Hair follicular keratinocyte (primary cell): ENCODE data around the gene ARHGAP44. TPM values are rescaled to one million over a fixed set of nuclear protein-coding genes. Genes with fewer than 3 reads are reported as not detected.

Experiments used
- total RNA-seq: library from RNA; depleted of rRNA; stranded (reverse); fragments of >200 nt; gene quantifications from 2 replicates; pipeline ENCODE4 v1.2.3, GENCODE V29; 2015

The ARHGAP44 gene, protein sequence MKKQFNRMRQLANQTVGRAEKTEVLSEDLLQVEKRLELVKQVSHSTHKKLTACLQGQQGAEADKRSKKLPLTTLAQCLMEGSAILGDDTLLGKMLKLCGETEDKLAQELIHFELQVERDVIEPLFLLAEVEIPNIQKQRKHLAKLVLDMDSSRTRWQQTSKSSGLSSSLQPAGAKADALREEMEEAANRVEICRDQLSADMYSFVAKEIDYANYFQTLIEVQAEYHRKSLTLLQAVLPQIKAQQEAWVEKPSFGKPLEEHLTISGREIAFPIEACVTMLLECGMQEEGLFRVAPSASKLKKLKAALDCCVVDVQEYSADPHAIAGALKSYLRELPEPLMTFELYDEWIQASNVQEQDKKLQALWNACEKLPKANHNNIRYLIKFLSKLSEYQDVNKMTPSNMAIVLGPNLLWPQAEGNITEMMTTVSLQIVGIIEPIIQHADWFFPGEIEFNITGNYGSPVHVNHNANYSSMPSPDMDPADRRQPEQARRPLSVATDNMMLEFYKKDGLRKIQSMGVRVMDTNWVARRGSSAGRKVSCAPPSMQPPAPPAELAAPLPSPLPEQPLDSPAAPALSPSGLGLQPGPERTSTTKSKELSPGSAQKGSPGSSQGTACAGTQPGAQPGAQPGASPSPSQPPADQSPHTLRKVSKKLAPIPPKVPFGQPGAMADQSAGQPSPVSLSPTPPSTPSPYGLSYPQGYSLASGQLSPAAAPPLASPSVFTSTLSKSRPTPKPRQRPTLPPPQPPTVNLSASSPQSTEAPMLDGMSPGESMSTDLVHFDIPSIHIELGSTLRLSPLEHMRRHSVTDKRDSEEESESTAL
- total RNA-seq, result under 0.01 and 0.34 TPM in 2 replicates

GRCh38 chr17:12789481-12790248 lies at the start of gene ARHGAP44:
TSS of gene ARHGAP44 (plus strand) at chr17:12789498. CDS start at chr17:12789839, 341 bp downstream.

DNA sequence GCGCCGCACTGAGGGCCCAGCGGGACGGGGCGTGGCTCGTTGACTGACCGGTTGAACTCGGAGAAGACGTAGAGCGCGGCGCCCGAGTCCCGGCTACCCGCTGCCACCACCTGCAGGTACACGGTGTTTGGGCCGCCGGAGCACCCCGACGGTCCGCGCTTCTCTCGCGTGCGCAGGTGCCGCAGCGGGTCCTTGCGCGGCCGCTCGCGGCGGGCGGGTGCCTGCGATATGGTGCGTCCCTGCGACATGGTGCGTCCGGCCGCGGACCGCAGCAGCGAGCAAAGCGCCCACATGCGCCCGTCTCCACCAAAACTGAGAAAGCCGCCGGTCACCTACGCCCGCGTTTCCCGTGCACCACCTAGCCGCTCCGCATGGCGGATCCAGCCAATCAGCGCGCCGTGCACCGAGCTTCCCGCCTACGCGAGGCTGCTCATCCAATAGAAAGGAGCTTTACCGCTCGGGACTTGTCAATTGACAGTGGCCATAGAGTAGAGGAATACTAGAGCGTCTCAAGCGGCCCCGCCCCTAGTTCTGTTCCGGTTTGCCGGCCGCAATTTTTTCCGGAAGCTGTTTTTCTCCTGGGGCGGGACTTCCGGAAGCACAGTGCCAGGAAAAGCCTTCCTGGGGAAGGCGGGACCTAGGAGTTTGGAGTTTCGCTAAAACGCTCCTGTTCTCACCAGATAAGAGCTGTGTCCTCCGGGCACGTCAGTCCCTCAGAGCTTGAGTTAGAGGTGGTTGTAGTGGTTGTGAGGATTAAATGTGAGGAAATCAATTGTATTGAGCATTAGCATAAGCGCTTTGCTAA lies 228.6 kb downstream of the ARHGAP44 start, which contains the start of gene ELAC2:
Gene ELAC2 (minus strand): TSS at position 373 of the 805 bp plus-strand sequence. CDS start 80 bp downstream, at position 293.

Other genes starting within 250 kb of the ARHGAP44 start
- 0.04 TPM in 1 of 2 replicates, not detected in the other for gene MYOCD, start 123.6 kb upstream of the ARHGAP44 start, total RNA-seq
- gene ELAC2, start 228.5 kb downstream of the ARHGAP44 start, total RNA-seq, result 57.6 and 81.7 TPM in 2 replicates